Stimulated activated naive CD4-positive, alpha-beta T cell treated with Interleukin-2 at 50 U/mL for 16 hours (primary cell): ENCODE measurements around the gene GPR160.

Experiments
- DNase-seq: peaks from one replicate; lab custom pipeline; 2025; lab: John Stamatoyannopoulos, UW

Gene GPR160

GRCh38 chr3:170027233-170028102 is 10.3 kb upstream of the GPR160 start:
- DNase-seq = no peak

DNA sequence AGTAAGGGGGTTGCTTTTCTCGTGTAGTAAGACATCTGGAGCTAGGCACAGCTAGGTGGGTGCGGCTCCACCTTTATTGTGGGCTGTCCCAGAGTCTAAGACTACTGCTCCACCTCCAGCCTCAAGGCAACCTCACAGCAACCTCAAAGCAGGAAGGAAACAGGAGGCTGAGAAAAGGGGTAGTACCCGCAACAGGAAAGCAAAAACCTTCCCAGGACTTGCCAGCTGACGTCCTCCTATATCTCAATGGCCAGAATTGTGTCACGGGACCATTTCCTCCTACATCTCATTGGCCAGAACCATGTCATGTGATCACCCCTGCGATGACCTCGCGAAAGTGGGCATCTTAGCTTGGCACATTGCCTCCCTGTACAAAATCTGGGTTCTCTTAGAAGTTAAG is 4.3 kb upstream of the GPR160 start:
- DNase-seq = no peak

DNA sequence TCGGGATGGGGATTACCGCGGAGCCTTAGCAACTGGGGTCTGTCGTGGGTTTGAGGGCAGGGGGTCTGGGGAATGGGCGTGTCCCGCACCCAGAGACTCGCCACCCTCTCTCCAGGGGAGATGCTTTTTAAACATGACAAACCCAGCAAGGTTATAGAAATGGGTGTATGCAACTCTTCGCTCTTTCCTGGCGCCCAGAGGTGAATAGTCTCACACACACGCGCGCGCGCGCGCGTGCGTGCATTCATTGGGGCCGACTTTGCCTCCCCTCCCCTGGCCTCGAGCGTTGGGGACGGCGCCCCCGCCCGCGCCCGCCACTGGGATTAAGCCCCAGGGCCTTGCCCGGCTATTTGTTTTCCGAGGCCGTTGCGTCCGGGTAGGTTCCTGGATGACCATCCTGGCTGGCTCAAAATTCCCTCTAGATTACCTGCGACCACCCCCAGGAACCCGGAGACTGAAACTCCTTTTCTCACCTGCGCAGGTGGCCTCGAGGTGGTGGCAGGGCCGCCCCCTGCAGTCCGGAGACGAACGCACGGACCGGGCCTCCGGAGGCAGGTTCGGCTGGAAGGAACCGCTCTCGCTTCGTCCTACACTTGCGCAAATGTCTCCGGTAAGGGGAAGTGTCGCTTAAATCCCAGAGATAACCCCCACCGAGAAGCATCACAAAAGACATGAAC is 777 bp downstream of the GPR160 start:
- DNase-seq = no peak

DNA sequence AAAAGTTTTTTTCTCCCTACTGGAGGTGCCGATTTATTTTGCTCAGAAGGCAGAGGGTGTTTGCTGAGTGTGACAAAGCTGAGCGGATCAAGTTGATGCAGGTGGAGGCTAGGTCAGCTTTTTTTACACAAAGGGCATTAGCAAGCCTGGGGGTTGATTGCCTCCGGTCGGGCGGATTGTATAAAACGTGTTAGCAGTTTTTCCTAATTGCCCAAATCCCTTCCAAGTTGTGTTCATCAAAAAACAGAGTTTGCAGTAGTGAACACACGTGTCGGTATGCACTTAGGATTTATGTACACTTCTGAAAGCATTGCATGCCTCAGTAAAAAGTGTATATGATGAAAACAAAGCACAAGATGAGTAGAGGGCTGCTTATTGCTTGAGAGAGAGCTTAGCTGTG is 2.6 kb downstream of the GPR160 start:
- no peak for DNase-seq

GRCh38 chr3:170043506-170043905 is 5.7 kb downstream of the GPR160 start:
- no peak for DNase-seq

DNA sequence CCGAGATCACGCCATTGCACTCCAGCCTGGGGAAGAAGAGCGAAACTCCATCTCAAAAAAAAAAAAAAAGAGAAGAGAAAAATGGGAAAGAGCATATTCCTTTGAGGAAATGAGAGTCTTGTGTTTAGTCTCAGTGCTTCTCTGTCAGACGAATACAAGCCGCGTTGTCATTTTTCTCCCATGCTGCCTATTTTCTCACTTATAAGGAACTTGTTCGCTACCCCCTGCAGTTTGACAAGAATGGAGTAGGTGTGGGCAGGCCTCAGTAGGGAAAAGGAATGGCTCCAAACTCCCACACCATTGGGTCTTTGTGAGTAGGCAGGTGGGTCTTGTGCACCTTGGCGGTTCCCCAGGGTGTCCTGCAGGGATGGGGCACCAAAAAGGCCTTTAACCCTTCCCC is 6.5 kb downstream of the GPR160 start:
- no peak for DNase-seq

DNA sequence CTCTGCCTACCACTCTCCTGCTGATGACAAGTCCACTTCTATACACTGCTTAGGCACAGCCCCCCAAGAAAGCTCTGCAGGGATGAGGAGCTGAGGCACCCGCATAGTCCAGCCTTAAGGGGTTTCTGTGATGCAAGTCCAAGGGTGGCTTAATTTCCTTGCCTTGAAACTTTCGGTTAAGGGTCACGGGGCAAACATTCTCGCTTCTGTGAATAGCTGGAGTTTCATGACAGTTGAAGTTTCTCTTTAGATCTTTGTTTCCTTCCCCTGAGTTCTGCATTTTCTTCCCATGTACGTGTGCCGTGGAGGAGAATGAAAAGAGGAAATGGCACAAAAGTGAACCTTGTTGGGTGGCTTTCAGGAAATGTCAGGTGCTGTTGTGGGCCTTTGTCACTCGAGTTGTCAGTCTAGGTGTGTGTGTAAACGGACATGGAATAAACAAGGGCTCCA is 7.0 kb downstream of the GPR160 start:
- DNase-seq = no peak

- DNase-seq = no peak
Measured at GRCh38 chr3:170046269-170047132, 8.7 kb downstream of the GPR160 start.

- no peak for DNase-seq
Measured at GRCh38 chr3:170047133-170047404, 9.3 kb downstream of the GPR160 start.

GRCh38 chr3:170049146-170050000 is 11.6 kb downstream of the GPR160 start:
- DNase-seq = no peak

DNA sequence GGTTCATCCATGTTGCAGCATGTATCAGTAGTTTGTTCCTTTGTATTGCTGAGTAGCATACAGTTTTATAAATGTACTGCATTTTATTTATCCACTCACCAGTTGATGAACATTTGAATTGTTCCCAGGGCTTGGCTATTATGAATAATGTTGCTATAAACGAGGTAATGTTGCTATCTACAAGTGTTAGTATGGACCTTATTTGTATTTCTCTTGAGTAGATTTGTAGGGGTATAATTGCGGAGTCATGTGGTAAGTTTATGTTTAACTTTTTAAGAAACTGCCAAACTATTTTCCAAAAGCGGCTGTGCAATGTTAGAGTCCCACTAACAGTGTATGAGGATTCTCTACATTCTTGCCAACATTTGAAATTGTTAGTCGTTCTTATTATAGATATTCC is 13.0 kb downstream of the GPR160 start:
- no peak for DNase-seq

GRCh38 chr3:170052398-170052797 is 14.6 kb downstream of the GPR160 start:
- no peak for DNase-seq

GRCh38 chr3:170054204-170054603 is 16.4 kb downstream of the GPR160 start:
- DNase-seq = no peak

GRCh38 chr3:170055209-170055608 is 17.4 kb downstream of the GPR160 start:
- DNase-seq = no peak

- DNase-seq = no peak
Measured at GRCh38 chr3:170056710-170057454, 19.1 kb downstream of the GPR160 start.

DNA sequence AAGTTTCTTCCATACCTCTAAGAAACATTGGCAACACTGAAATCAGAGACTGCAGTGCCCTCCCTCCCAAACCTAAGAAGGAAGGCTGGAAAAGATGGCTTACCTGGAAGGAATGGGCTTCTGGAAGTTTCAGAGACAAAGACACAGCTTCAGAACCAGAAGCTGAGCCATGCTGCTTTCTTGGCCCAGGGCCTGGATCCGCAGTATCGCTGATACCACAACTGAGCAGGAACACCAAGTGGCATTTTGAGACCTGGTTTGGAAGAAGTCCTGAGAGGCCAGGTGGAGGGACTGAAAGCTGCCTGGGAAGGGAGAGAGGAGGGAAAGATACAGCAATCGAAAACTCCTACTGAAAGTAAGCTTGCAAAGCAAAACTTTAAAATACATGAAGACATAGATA is 19.8 kb downstream of the GPR160 start:
- no peak for DNase-seq

DNA sequence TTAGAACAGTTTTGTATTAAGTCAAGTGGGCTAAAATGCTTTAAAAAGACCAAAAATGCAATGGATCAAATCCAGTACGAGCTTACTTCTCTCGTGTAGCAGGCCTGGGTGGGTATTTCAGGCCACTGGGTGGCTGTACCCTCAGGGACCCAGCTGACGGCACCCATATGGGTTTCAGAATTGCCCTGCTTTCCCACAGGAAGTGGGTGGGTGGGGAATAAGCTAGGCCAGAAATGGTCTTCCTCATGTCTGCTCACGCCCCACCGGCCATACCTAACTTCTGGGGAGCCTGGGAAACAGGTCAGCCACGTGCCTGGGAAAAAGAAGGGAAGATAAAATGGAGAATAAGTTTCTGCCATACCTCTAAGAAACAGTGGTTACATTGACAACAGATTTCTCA is 20.3 kb downstream of the GPR160 start:
- DNase-seq = no peak

- DNase-seq = no peak
Measured at GRCh38 chr3:170059447-170059846, 21.7 kb downstream of the GPR160 start.

DNA sequence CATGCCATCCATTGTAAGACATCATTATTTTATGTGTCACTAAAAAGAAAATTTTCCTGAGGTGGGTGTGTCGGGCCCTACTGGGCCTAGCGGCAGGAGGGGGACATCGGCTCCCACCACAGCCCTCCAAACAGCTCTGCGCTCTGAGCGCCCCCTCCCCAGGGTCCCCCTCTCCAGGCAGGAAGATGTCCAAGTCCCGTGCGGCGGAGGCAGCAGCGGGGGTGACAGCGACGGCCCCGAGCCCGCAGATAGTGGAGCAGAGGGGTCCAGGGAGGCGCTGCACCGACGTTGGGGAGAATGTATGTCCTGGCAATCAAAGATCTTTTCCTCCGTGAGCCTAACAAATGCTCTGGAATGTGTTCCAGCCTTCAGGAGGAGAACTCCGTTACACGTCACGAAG is 24.3 kb downstream of the GPR160 start:
- no peak for DNase-seq

DNA sequence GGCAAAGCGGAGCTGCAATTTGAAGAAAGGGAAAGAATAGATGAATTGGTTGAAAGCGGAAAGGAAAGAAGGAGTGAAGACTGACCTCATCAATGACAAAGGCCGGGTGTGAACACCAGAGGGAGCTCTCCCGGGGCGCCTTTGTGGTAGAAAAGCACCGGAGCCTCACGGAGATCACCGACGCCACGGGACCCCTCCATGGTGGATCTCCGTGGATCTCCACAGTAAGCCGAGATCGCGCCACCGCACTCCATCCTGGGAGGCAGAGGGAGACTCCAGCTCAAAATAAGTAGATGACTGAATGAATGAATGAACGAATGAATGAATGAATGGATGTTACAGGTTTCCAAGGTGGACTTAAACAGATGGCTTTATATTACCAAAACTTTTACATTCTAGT is 25.0 kb downstream of the GPR160 start:
- DNase-seq = no peak

DNA sequence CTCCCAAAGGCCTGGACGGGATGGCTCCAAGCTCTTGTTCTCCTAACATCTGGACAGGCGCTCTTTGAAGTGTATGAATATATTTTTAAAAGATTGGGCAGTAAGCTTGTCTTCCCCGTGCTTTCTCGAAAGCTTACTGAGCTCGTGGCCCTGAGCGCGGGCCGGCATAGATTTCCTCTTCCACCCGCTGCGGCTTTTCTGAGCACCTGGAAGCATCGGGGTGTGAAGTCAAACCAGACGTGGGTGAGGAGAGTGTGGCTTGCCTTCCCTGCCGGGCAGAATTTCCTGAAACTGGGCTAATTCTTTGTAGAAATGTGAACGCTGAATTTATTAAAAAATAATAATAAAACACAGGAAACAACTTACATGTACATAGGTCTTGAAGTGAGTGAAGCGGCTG is 25.9 kb downstream of the GPR160 start:
- DNase-seq = no peak
